Endothelial cell of umbilical vein (primary cell): ENCODE data around the gene NAGLU. TPM values are rescaled to one million over a fixed set of nuclear protein-coding genes. Genes with fewer than 3 reads are reported as not detected.

Experiments
- BruUV-seq: library from RNA; stranded (reverse); fragments of 400-500 nt; replicated peaks from 2 replicates; lab custom pipeline; 2021; lab: Mats Ljungman, UMichigan
- CTCF ChIA-PET: fragments of 300-600, 350-600 bp; sonication (Branson Sonifier 250); formaldehyde crosslinking; loops from one replicate; lab custom pipeline; 2021; ENCODE audit warnings: antibody characterized with exemption, inconsistent platforms; lab: Charles Lee
- POLR2A ChIA-PET: fragments of 300-600, 350-600 bp; sonication (Branson Sonifier 250); formaldehyde crosslinking; loops from one replicate; lab custom pipeline; 2021; ENCODE audit warnings: antibody characterized with exemption, inconsistent platforms; lab: Charles Lee
- DNase-seq: peaks from one replicate; pipeline ENCODE4 v3.0.0-alpha.2; 2011; ENCODE audit warnings: low read depth, low spot score
- FAIRE-seq: peaks from 2 replicates; lab custom pipeline; 2011; peaks lifted over from hg19 to GRCh38; lab: Jason Lieb, UNC
- H2AFZ ChIP-seq: 2 replicates; pipeline ENCODE4 v1.6.0; 2012; ENCODE audit warnings: low read depth, low read length, control low read depth, inconsistent platforms
- H3K27ac ChIP-seq: 2 replicates; pipeline ENCODE4 v1.5.1; 2011; ENCODE audit warnings: low read depth, mild to moderate bottlenecking, control low read depth, low read length, moderate library complexity; ENCODE audit not compliant: insufficient read depth
- H3K27me3 ChIP-seq, 2 experiments: 2 replicates each; pipeline versions ENCODE4 v1.6.0 to v1.6.1; 2011; ENCODE audit warnings: low read length in 2 of 2, mixed read lengths in 1 of 2; ENCODE audit not compliant: control insufficient read depth in 2 of 2, insufficient read depth in 2 of 2
- H3K36me3 ChIP-seq, 2 experiments: 2 replicates in 1 of 2; 3 replicates in 1 of 2; pipeline ENCODE4 v1.5.1; 2011; ENCODE audit warnings: low read length in 2 of 2, mild to moderate bottlenecking in 1 of 2, moderate library complexity in 1 of 2; ENCODE audit not compliant: control insufficient read depth in 2 of 2, insufficient read depth in 2 of 2; ENCODE audit errors: extremely low read depth in 1 of 2
- H3K4me1 ChIP-seq: 3 replicates; pipeline ENCODE4 v1.5.1; 2011; ENCODE audit warnings: mild to moderate bottlenecking, low read length; ENCODE audit not compliant: control insufficient read depth, insufficient read depth; ENCODE audit errors: extremely low read depth
- H3K4me2 ChIP-seq: 2 replicates; pipeline ENCODE4 v1.6.1; 2011; ENCODE audit warnings: low read length, control low read depth, mixed read lengths; ENCODE audit not compliant: insufficient read depth
- H3K4me3 ChIP-seq, 3 experiments: fragments of 200-600 bp in 1 of 3; sonication (generic), shearing (Covaris generic) in 1 of 3; replicated peaks in 1 of 3; 2 replicates each; pipeline ENCODE4 v1.5.1; 2011 to 2016; ENCODE audit warnings: control low read depth in 3 of 3, low read length in 3 of 3, mild to moderate bottlenecking in 2 of 3, inconsistent platforms in 1 of 3, low read depth in 1 of 3, moderate library complexity in 1 of 3; ENCODE audit not compliant: insufficient read depth in 1 of 3
- H3K79me2 ChIP-seq: 2 replicates; pipeline ENCODE4 v1.6.0; 2012; ENCODE audit warnings: low read length, inconsistent platforms; ENCODE audit not compliant: control insufficient read depth, insufficient read depth
- H3K9ac ChIP-seq: replicated peaks from 2 replicates; pipeline ENCODE3; 2011; ENCODE audit warnings: low read length, control low read depth; ENCODE audit not compliant: insufficient read depth; ENCODE audit errors: extremely low read depth
- H3K9me1 ChIP-seq: replicated peaks from 3 replicates; pipeline ENCODE4 v1.6.0; 2011; ENCODE audit warnings: mild to moderate bottlenecking, low read length; ENCODE audit not compliant: control insufficient read depth, insufficient read depth; ENCODE audit errors: extremely low read depth
- H3K9me3 ChIP-seq: replicated peaks from 2 replicates; pipeline ENCODE4 v1.5.1; 2012; ENCODE audit warnings: low read length, inconsistent platforms; ENCODE audit not compliant: control insufficient read depth, insufficient read depth
- H4K20me1 ChIP-seq: replicated peaks from 2 replicates; pipeline ENCODE3; 2011; ENCODE audit warnings: mild to moderate bottlenecking, low read length; ENCODE audit not compliant: control insufficient read depth, insufficient read depth; ENCODE audit errors: extremely low read depth
- CTCF ChIP-seq, 2 donors: IDR thresholded peaks; 1 replicate in 1 of 2; 2 replicates in 1 of 2; pipeline ENCODE4 v1.5.1; 2011; ENCODE audit warnings: low read length in 2 of 2, mild to moderate bottlenecking in 2 of 2, moderate library complexity in 2 of 2, control low read depth in 1 of 2, inconsistent platforms in 1 of 2, low read depth in 1 of 2; ENCODE audit not compliant: insufficient read depth in 1 of 2; ENCODE audit errors: extremely low read depth in 1 of 2
- EZH2 ChIP-seq: IDR thresholded peaks from 2 replicates; pipeline ENCODE4 v1.6.1; 2012; ENCODE audit warnings: borderline replicate concordance, low read depth, mild to moderate bottlenecking, moderate library complexity, low read length, inconsistent platforms; ENCODE audit not compliant: severe bottlenecking
- FOS ChIP-seq: IDR thresholded peaks from 2 replicates; pipeline ENCODE4 v1.6.1; 2011; ENCODE audit warnings: mild to moderate bottlenecking, low read length, moderate library complexity, borderline replicate concordance; ENCODE audit not compliant: insufficient read depth
- GATA2 ChIP-seq: IDR thresholded peaks from 2 replicates; pipeline ENCODE4 v1.7.0; 2011; ENCODE audit warnings: low read depth, mild to moderate bottlenecking, moderate library complexity, mixed read lengths, low read length; ENCODE audit not compliant: insufficient read length, insufficient read depth
- JUN ChIP-seq: IDR thresholded peaks from 2 replicates; pipeline ENCODE4 v1.6.1; 2011; ENCODE audit warnings: borderline replicate concordance, low read depth; ENCODE audit not compliant: insufficient read length, insufficient read depth
- MYC ChIP-seq: IDR thresholded peaks from one replicate; pipeline ENCODE4 v1.6.1; 2011; ENCODE audit warnings: mild to moderate bottlenecking, low read depth, low read length
- POLR2A ChIP-seq: IDR thresholded peaks from 2 replicates; pipeline ENCODE4 v1.6.1; 2012; ENCODE audit warnings: low read depth, mild to moderate bottlenecking, control low read depth, low read length
- POLR2AphosphoS5 ChIP-seq: IDR thresholded peaks from 2 replicates; pipeline ENCODE4 v1.6.1; 2012; ENCODE audit warnings: low read depth, mild to moderate bottlenecking, control low read depth, low read length, moderate library complexity; ENCODE audit not compliant: insufficient read depth
- dilution Hi-C: fragments of 300-500 bp; cut with MboI; formaldehyde crosslinking; loops from one replicate; pipeline ENCODE4 v1.15.0; 2019; ENCODE audit warnings: low sequenced_read_pairs; ENCODE audit not compliant: extremely low pct_ligation_motif_present
- intact Hi-C: fragments of 100-400 bp; cut with micrococcal nuclease; formaldehyde crosslinking; loops from one replicate; pipeline ENCODE4 v1.10.0; 2022
- polyA plus RNA-seq, 4 experiments: library from polyadenylated mRNA; depleted of rRNA in 3 of 4; stranded (reverse) in 3 of 4; unstranded in 1 of 4; fragments of >200 nt; gene quantifications; 2 replicates each; pipeline versions ENCODE4 v1.2.1 to v1.2.3, GENCODE V29; 2011 to 2012; ENCODE audit warnings: missing spikeins in 1 of 4
- total RNA-seq: library from RNA; stranded (reverse); gene quantifications from 2 replicates; pipeline ENCODE4 v1.2.3, GENCODE V29; 2021
- TF ChIP-seq, protein P1 (sequence below): IDR thresholded peaks from 2 replicates; pipeline ENCODE4 v1.6.1; 2011; ENCODE audit not compliant: insufficient read depth, insufficient read length

The NAGLU gene
- total and polyA plus RNA-seq, 2 donors (not counting 3 experiments of a cell fraction or from before 2014, with no cell fraction given) = 50.2 to 54.2 TPM

DNA sequence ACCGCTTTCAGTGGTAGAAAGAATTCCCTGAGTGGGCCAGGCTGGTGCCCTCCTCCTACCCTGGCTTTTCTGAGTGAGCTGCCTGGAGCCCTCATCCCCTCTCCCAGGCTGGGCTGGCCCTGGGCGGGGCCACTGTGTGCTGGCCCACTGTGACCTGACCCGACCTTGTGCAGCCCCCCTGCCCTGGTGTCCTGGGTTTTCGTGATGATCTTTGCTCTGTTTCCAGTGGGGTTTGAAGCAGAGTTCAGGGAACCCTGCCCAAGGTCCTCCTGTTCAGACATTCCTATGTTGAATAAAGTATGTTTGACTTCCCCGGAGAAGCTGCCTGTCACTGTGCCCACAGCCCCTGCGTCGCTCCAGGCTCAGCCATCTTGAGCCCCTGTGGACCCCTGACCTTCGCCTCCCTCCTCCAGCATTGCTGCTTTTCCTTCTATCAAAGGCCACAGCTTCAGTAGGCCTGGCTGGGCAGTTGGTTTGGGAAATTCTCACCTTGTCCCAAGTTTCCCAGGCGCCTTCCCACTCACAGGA, 13.7 kb upstream of the NAGLU start:
- Histone ChIP-seq H2AFZ (no peak overlapping the region), H3K4me1 (peaks cover 63% of the 10 kb centered on the region), H3K9me1 (no peaks in the 10 kb centered on the region), H3K9ac (no peak overlapping the region), H4K20me1 (no peaks in the 10 kb centered on the region), H3K36me3 (no peaks in the 10 kb centered on the region), H3K79me2 (no peaks in the 10 kb centered on the region), H3K9me3 (no peaks in the 10 kb centered on the region), H3K4me2 (no peak overlapping the region), H3K4me3 (no peak overlapping the region), H3K27me3 (no peaks in the 10 kb centered on the region), H3K27ac (peak overlapping the region; percentile 100)
- ChIA-PET CTCF (no interaction called here), POLR2A (no interaction called here)
- DNase-seq (no peak), FAIRE-seq (no peak)
- dilution Hi-C loops = loop anchor here (25.0 kb wide), 1 partner anchor 185 kb away; no protein-coding TSS in a partner anchor
- TF ChIP-seq POLR2AphosphoS5 = no peak
- no peak for TF ChIP-seq MYC
- TF ChIP-seq FOS = no peak
- no peak for TF ChIP-seq JUN
- TF ChIP-seq, protein P1, sequence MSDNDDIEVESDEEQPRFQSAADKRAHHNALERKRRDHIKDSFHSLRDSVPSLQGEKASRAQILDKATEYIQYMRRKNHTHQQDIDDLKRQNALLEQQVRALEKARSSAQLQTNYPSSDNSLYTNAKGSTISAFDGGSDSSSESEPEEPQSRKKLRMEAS = no peak
- TF ChIP-seq GATA2 = no peak
- intact Hi-C loops = loop anchor here (10.0 kb wide), 2 partner anchors 388 to 498 kb away; partner anchors contain the start of gene NKIRAS2
- BruUV-seq = no TSS peak

- Histone ChIP-seq H3K9me1 (no peaks in the 10 kb centered on the region), H2AFZ (no peak overlapping the region), H3K4me2 (no peak overlapping the region), H3K4me1 (peaks cover 59% of the 10 kb centered on the region), H3K36me3 (no peaks in the 10 kb centered on the region), H3K27ac (peak overlapping the region; percentile 100), H3K4me3 (no peak overlapping the region), H3K9ac (no peak overlapping the region), H3K79me2 (no peaks in the 10 kb centered on the region), H3K9me3 (no peaks in the 10 kb centered on the region), H3K27me3 (no peaks in the 10 kb centered on the region), H4K20me1 (no peaks in the 10 kb centered on the region)
- FAIRE-seq (no peak), DNase-seq (no peak)
- intact Hi-C loops (loop anchor here (10.0 kb wide), 2 partner anchors 388 to 498 kb away; partner anchors contain the start of gene NKIRAS2), dilution Hi-C loops (loop anchor here (25.0 kb wide), 1 partner anchor 186 kb away; no protein-coding TSS in a partner anchor)
- TF ChIP-seq POLR2A = no peak
- no peak for TF ChIP-seq FOS
- TF ChIP-seq GATA2 = no peak
- TF ChIP-seq CTCF (IDR thresholded peaks at IDR 0.05; ENCODE audit: extremely low read depth in 1 of 2, insufficient read depth in 1 of 2, low read depth in 1 of 2, low read length in 2 of 2) = no peak
- no peak for TF ChIP-seq EZH2
- no peak for TF ChIP-seq MYC
- no peak for TF ChIP-seq POLR2AphosphoS5
- TF ChIP-seq, protein P1 = no peak
- TF ChIP-seq JUN = no peak
- POLR2A ChIA-PET = no interaction called here
- CTCF ChIA-PET = no interaction called here
- BruUV-seq = no TSS peak
Observed at GRCh38 chr17:42522798-42523278, 13.2 kb upstream of the NAGLU start.
